ENCODE results near the gene SRSF10. TPM values are rescaled to one million over a fixed set of nuclear protein-coding genes. Genes with fewer than 3 reads are reported as not detected.

Gene SRSF10
- total RNA-seq (2022; extraction: Qiagen RNA extraction), result 84.3 to 100 TPM (median 95.9 TPM) in 5 replicates

GRCh38 chr1:23979881-23980727 lies at the start of gene SRSF10:
TSS of gene SRSF10 (minus strand) at chr1:23980327. CDS start at chr1:23980255, 72 bp downstream.

GRCh38 chr1:23959461-23960290 lies 20.5 kb downstream of the SRSF10 start, which contains the start of gene PNRC2:
TSS of gene PNRC2 (plus strand) at chr1:23959828. CDS start at chr1:23961458, 1,630 bp downstream.

Other genes starting within 250 kb of the SRSF10 start
- gene ELOA, start 236.9 kb downstream of the SRSF10 start, total RNA-seq (2022; extraction: Qiagen RNA extraction), result 29.3 to 32.6 TPM (median 31.6 TPM) in 5 replicates
- gene PITHD1, start 201.9 kb downstream of the SRSF10 start, total RNA-seq (2022; extraction: Qiagen RNA extraction), result 26.1 to 31.6 TPM (median 28.6 TPM) in 5 replicates
- 50.0 to 54.9 TPM (median 54.4 TPM) in 5 replicates for gene LYPLA2, start 189.2 kb downstream of the SRSF10 start, total RNA-seq (2022; extraction: Qiagen RNA extraction)
- 59.1 to 66.8 TPM (median 65.1 TPM) in 5 replicates for gene GALE, start 179.6 kb downstream of the SRSF10 start, total RNA-seq (2022; extraction: Qiagen RNA extraction)
- gene HMGCL, start 154.9 kb downstream of the SRSF10 start, total RNA-seq (2022; extraction: Qiagen RNA extraction), result 11.5 to 12.7 TPM (median 12.6 TPM) in 5 replicates
- 8.5 to 11.4 TPM (median 10.1 TPM) in 5 replicates for gene FUCA1, start 112.0 kb downstream of the SRSF10 start, total RNA-seq (2022; extraction: Qiagen RNA extraction)
- gene CNR2, start 67.0 kb downstream of the SRSF10 start, total RNA-seq (2022; extraction: Qiagen RNA extraction), result 0.02 TPM in 1 of 5 replicates, not detected in the others
- gene PNRC2, start 20.5 kb downstream of the SRSF10 start, total RNA-seq (2022; extraction: Qiagen RNA extraction), result 29.7 to 39.8 TPM (median 36.7 TPM) in 5 replicates
- gene MYOM3, start 131.8 kb upstream of the SRSF10 start, total RNA-seq (2022; extraction: Qiagen RNA extraction), result 6.0 to 9.1 TPM (median 7.1 TPM) in 5 replicates
- gene IL22RA1, start 162.8 kb upstream of the SRSF10 start, total RNA-seq (2022; extraction: Qiagen RNA extraction), result 6.5 to 10.0 TPM (median 9.5 TPM) in 5 replicates
- gene IFNLR1, start 207.0 kb upstream of the SRSF10 start, total RNA-seq (2022; extraction: Qiagen RNA extraction), result 0.88 to 1.3 TPM (median 1.0 TPM) in 5 replicates

Data from A549 treated with dexamethasone at 1 μM for 4 hours (cell line).